ENCODE results near the gene MYCL. TPM values are rescaled to one million over a fixed set of nuclear protein-coding genes. Genes with fewer than 3 reads are reported as not detected.

The MYCL gene
- total RNA-seq (ENCODE audit: low replicate concordance), result 0.41 and 0.81 TPM in 2 replicates

GRCh38 chr1:39901714-39902459 is at the start of gene MYCL:
TSS of gene MYCL (minus strand) at chr1:39901917. CDS start at chr1:39901434, 483 bp downstream.
- DNase-seq (ENCODE audit: low read depth), result peak; percentile 35

GRCh38 chr1:39949891-39950290 is 48.2 kb upstream of the MYCL start:
- no peak for DNase-seq (ENCODE audit: low read depth)
- TF ChIP-seq CTCF (IDR thresholded peaks at IDR 0.05; ENCODE audit: insufficient read depth, low read length), result no peak
- H3K4me3 ChIP-seq (ENCODE audit: low read depth, low read length), result no peak overlapping the region

More at GRCh38 chr1:39901714-39902459, at the start of gene MYCL:
- H3K4me3 ChIP-seq (ENCODE audit: low read depth, low read length), result peak within 1 kb of the TSS; percentile 68
- TF ChIP-seq CTCF (IDR thresholded peaks at IDR 0.05; ENCODE audit: insufficient read depth, low read length), result peak; percentile 71

- no peak overlapping the region for H3K4me3 ChIP-seq (ENCODE audit: low read depth, low read length)
- TF ChIP-seq CTCF (IDR thresholded peaks at IDR 0.05; ENCODE audit: insufficient read depth, low read length), result no peak
- DNase-seq (ENCODE audit: low read depth), result no peak
Measured at GRCh38 chr1:39947260-39947659, 45.5 kb upstream of the MYCL start.

- DNase-seq (ENCODE audit: low read depth), result no peak
- TF ChIP-seq CTCF (IDR thresholded peaks at IDR 0.05; ENCODE audit: insufficient read depth, low read length), result no peak
- H3K4me3 ChIP-seq (ENCODE audit: low read depth, low read length), result no peak overlapping the region
Measured at GRCh38 chr1:39946216-39946615, 44.5 kb upstream of the MYCL start.

GRCh38 chr1:39944410-39945112 is 42.8 kb upstream of the MYCL start:
- TF ChIP-seq CTCF (IDR thresholded peaks at IDR 0.05; ENCODE audit: insufficient read depth, low read length), result no peak
- no peak for DNase-seq (ENCODE audit: low read depth)
- no peak overlapping the region for H3K4me3 ChIP-seq (ENCODE audit: low read depth, low read length)

GRCh38 chr1:39943471-39944290 is 42.0 kb upstream of the MYCL start:
- H3K4me3 ChIP-seq (ENCODE audit: low read depth, low read length), result no peak overlapping the region
- no peak for DNase-seq (ENCODE audit: low read depth)
- no peak for TF ChIP-seq CTCF (IDR thresholded peaks at IDR 0.05; ENCODE audit: insufficient read depth, low read length)
